IMR-90 (cell line): Measurements from ENCODE around the gene ALB. TPM values are rescaled to one million over a fixed set of nuclear protein-coding genes. Genes with fewer than 3 reads are reported as not detected.

ENCODE experiments used
- ATAC-seq: fragments of 200-7000 bp; cut with Tn5 transposase; 2 replicates; pipeline ENCODE4 v1.9.1; 2020; ENCODE audit warnings: low read depth, mild to moderate bottlenecking, moderate library complexity
- BruUV-seq: library from RNA; stranded (reverse); fragments of 400-500 nt; replicated peaks from 2 replicates; lab custom pipeline; 2021; lab: Mats Ljungman, UMichigan
- CTCF ChIA-PET: fragments of 300-600 bp; formaldehyde crosslinking; extraction: SDS; loops from one replicate; lab custom pipeline; 2021; ENCODE audit warnings: antibody characterized with exemption; lab: Yijun Ruan, JAX
- POLR2A ChIA-PET: fragments of 300-600 bp; sonication (Branson Sonifier 250); formaldehyde crosslinking; loops from one replicate; lab custom pipeline; 2022; ENCODE audit warnings: antibody characterized with exemption; ENCODE audit not compliant: unreplicated experiment; lab: Charles Lee
- DNase-seq: peaks from one replicate; pipeline ENCODE4 v3.0.0; 2013
- H2AFZ ChIP-seq: replicated peaks from 2 replicates; pipeline ENCODE3; 2013; ENCODE audit warnings: low read length, mild to moderate bottlenecking; ENCODE audit not compliant: poor library complexity
- H2AK5ac ChIP-seq: 2 replicates; pipeline ENCODE4 v1.6.1; 2013; ENCODE audit warnings: low read depth, low read length, inconsistent platforms
- H2AK9ac ChIP-seq: replicated peaks from 2 replicates; pipeline ENCODE3; 2013; ENCODE audit warnings: mild to moderate bottlenecking, low read depth, low read length, moderate library complexity; ENCODE audit not compliant: poor library complexity
- H2BK120ac ChIP-seq: 2 replicates; pipeline ENCODE4 v1.6.1; 2013; ENCODE audit warnings: low read depth, low read length, inconsistent platforms
- H2BK15ac ChIP-seq: 3 replicates; pipeline ENCODE4 v1.6.1; 2013; ENCODE audit warnings: low read depth, low read length, inconsistent platforms
- H2BK20ac ChIP-seq: 2 replicates; pipeline ENCODE4 v1.6.1; 2013; ENCODE audit warnings: low read depth, mild to moderate bottlenecking, inconsistent platforms, low read length, moderate library complexity
- H2BK5ac ChIP-seq: 2 replicates; pipeline ENCODE4 v1.6.1; 2013; ENCODE audit warnings: mild to moderate bottlenecking, low read depth, low read length, inconsistent platforms; ENCODE audit not compliant: poor library complexity, severe bottlenecking
- H3K14ac ChIP-seq: replicated peaks from 2 replicates; pipeline ENCODE4 v1.6.1; 2013; ENCODE audit warnings: low read depth, low read length, inconsistent platforms
- H3K18ac ChIP-seq: 2 replicates; pipeline ENCODE4 v1.6.1; 2013; ENCODE audit warnings: low read depth, low read length, control low read depth
- H3K23ac ChIP-seq: 2 replicates; pipeline ENCODE4 v1.6.1; 2013; ENCODE audit warnings: low read depth, low read length, inconsistent platforms
- H3K27ac ChIP-seq: 2 replicates; pipeline ENCODE4 v1.5.1; 2013; ENCODE audit warnings: mild to moderate bottlenecking, control low read depth, low read length; ENCODE audit not compliant: insufficient read depth
- H3K27me3 ChIP-seq: 2 replicates; pipeline ENCODE4 v1.6.1; 2013; ENCODE audit warnings: low read length; ENCODE audit not compliant: control insufficient read depth, insufficient read depth
- H3K36me3 ChIP-seq: 2 replicates; pipeline ENCODE4 v1.6.1; 2013; ENCODE audit warnings: low read length, mixed read lengths; ENCODE audit not compliant: control insufficient read depth, insufficient read depth
- H3K4ac ChIP-seq: 2 replicates; pipeline ENCODE4 v1.6.1; 2013; ENCODE audit warnings: low read depth, low read length, inconsistent platforms
- H3K4me1 ChIP-seq: 2 replicates; pipeline ENCODE4 v1.6.1; 2013; ENCODE audit warnings: low read length, mixed read lengths; ENCODE audit not compliant: control insufficient read depth, insufficient read depth
- H3K4me2 ChIP-seq: 2 replicates; pipeline ENCODE4 v1.6.1; 2013; ENCODE audit warnings: low read depth, mild to moderate bottlenecking, control low read depth, low read length, moderate library complexity
- H3K4me3 ChIP-seq: 2 replicates; pipeline ENCODE4 v1.5.1; 2013; ENCODE audit warnings: low read depth, mild to moderate bottlenecking, control low read depth, low read length, moderate library complexity; ENCODE audit not compliant: insufficient read depth
- H3K56ac ChIP-seq: 2 replicates; pipeline ENCODE4 v1.6.1; 2013; ENCODE audit warnings: low read length, inconsistent platforms; ENCODE audit not compliant: insufficient read depth; ENCODE audit errors: extremely low read depth
- H3K79me1 ChIP-seq, 2 experiments: 2 replicates each; pipeline ENCODE4 v1.6.1; 2013; ENCODE audit warnings: low read length in 2 of 2, inconsistent platforms in 1 of 2, low read depth in 1 of 2
- H3K9ac ChIP-seq: 2 replicates; pipeline ENCODE4 v1.6.1; 2013; ENCODE audit warnings: low read depth, low read length, control low read depth
- H3K9me1 ChIP-seq: 2 replicates; pipeline ENCODE4 v1.6.1; 2013; ENCODE audit warnings: low read length, inconsistent platforms; ENCODE audit not compliant: insufficient read depth
- H3K9me3 ChIP-seq: 2 replicates; pipeline ENCODE4 v1.6.1; 2013; ENCODE audit warnings: low read length; ENCODE audit not compliant: control insufficient read depth, insufficient read depth
- H4K20me1 ChIP-seq: 2 replicates; pipeline ENCODE4 v1.6.1; 2013; ENCODE audit warnings: low read length, inconsistent platforms; ENCODE audit not compliant: insufficient read depth
- H4K5ac ChIP-seq: 2 replicates; pipeline ENCODE4 v1.6.1; 2013; ENCODE audit warnings: mild to moderate bottlenecking, low read depth, low read length, control low read depth
- H4K8ac ChIP-seq, 2 experiments: 2 replicates each; pipeline ENCODE4 v1.6.1; 2013; ENCODE audit warnings: low read depth in 2 of 2, low read length in 2 of 2, control low read depth in 1 of 2, inconsistent platforms in 1 of 2
- H4K91ac ChIP-seq: 2 replicates; pipeline ENCODE4 v1.6.1; 2013; ENCODE audit warnings: low read depth, low read length, inconsistent platforms; ENCODE audit not compliant: insufficient read depth
- CHD1 ChIP-seq: IDR thresholded peaks from 2 replicates; pipeline ENCODE4 v1.6.1; 2012; ENCODE audit warnings: low read depth, low read length, improper control_type of control experiment
- FOS ChIP-seq: fragments of 150-350 bp; IDR thresholded peaks from 2 replicates; pipeline ENCODE4 v1.6.1; 2016; ENCODE audit warnings: low read depth, low read length
- MAFK ChIP-seq: IDR thresholded peaks from 2 replicates; pipeline ENCODE4 v1.6.1; 2012; ENCODE audit warnings: low read depth, low read length, improper control_type of control experiment
- MXI1 ChIP-seq: IDR thresholded peaks from 2 replicates; pipeline ENCODE4 v1.6.1; 2012; ENCODE audit warnings: low read depth, mild to moderate bottlenecking, low read length, moderate library complexity, borderline replicate concordance
- POLR2A ChIP-seq: IDR thresholded peaks from 2 replicates; pipeline ENCODE4 v1.6.1; 2012; ENCODE audit warnings: mild to moderate bottlenecking, low read depth, low read length
- RCOR1 ChIP-seq: IDR thresholded peaks from 2 replicates; pipeline ENCODE4 v1.6.1; 2012; ENCODE audit warnings: mild to moderate bottlenecking, low read length, improper control_type of control experiment; ENCODE audit not compliant: insufficient replicate concordance
- SMC3 ChIP-seq: fragments of 150-350 bp; IDR thresholded peaks from 2 replicates; pipeline ENCODE4 v1.6.1; 2016; ENCODE audit warnings: low read depth, mild to moderate bottlenecking, antibody characterized with exemption, low read length, moderate library complexity
- WGBS, 2 experiments: methylation state at CpG; one replicate each; pipeline versions ENCODE4 v1.1.5 to v1.1.7; 2013; ENCODE audit warnings: missing lambda C conversion rate in 2 of 2; ENCODE audit not compliant: insufficient read length in 1 of 2; ENCODE audit errors: extremely low coverage in 2 of 2; 5-methylcytosine and 5-hydroxymethylcytosine counted together
- dilution Hi-C: fragments of 300-500 bp; cut with HindIII; formaldehyde crosslinking; loops from one replicate; pipeline ENCODE4 v1.14.3; 2018; ENCODE audit warnings: low sequenced_read_pairs; ENCODE audit not compliant: unreplicated experiment
- in situ Hi-C: fragments of 300-500 bp; cut with MboI; formaldehyde crosslinking; loops from 3 replicates; pipeline ENCODE4 v1.14.3; 2019; ENCODE audit warnings: low sequenced_read_pairs, inconsistent platforms, mixed read lengths
- intact Hi-C: fragments of 100-400 bp; cut with micrococcal nuclease; formaldehyde crosslinking; loops from 2 replicates; pipeline ENCODE4 v1.10.0; 2022
- polyA plus RNA-seq, 3 experiments: library from polyadenylated mRNA; depleted of rRNA; stranded (reverse); fragments of >200 nt; gene quantifications; 2 replicates each; pipeline ENCODE4 v1.2.3, GENCODE V29; 2012; ENCODE audit warnings: low replicate concordance in 1 of 3
- total RNA-seq: library from RNA; depleted of rRNA; stranded (reverse); fragments of >200 nt; gene quantifications from 2 replicates; pipeline ENCODE4 v1.2.3, GENCODE V29; 2012
- TF ChIP-seq, protein P1 (sequence below): fragments of 150-350 bp; IDR thresholded peaks from 2 replicates; pipeline ENCODE4 v1.6.1; 2017; ENCODE audit warnings: mild to moderate bottlenecking, antibody characterized with exemption, low read length, low read depth
- TF ChIP-seq, protein P2 (sequence below): fragments of 150-350 bp; IDR thresholded peaks from 2 replicates; pipeline ENCODE4 v1.6.1; 2016; ENCODE audit warnings: low read depth, mild to moderate bottlenecking, low read length, moderate library complexity, borderline replicate concordance
- TF ChIP-seq, protein P3 (sequence below): conservative IDR thresholded peaks from 2 replicates; pipeline ENCODE4 v1.5.1; 2012; ENCODE audit warnings: mild to moderate bottlenecking, low read depth, low read length, improper control_type of control experiment

ALB gene
- total and polyA plus RNA-seq, 2 of the 4 experiments (the other 2 are of a cell fraction): not detected

DNA sequence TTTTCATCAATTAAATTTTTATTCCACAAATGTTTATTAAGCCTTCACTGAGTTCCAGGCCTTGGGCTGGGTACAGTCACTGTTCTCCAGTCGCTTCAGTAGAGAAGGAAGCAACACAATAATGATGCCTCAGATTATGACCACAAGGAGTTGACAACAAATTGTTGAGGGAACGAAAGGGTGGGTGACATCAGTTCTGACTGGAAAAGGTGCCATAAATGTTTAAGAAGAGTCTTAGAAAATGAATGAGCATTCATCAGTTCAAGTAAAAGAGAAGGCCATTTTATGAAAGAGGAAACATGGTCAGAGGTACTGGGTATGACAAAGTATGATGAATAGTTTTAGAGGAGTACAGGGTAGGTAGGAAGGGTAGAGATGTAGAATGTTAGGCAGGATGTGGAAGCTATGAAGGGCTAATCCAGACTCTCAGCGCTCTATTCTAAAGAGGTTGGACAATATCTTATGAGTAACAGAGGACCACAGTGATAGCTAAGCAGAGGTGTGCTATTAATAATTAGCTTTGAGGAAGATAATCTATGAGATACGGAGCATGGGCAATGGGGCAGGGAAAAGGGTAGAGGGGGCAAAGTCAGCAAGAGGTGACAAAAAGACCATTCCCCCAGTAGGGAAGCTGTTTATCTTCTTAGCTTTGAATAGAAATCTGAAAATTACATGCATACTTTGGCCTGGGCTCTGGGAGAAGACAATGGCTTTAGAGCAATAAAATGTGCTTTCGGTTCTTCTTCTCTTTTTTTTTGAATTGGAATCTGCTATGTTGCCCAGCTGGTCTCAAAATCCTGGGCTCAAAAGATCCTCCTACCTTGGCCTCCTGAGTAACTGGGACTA is 52.3 kb downstream of the ALB start:
- dilution Hi-C loops: no loop called here
- no peak overlapping the region for H3K4ac ChIP-seq
- no peak overlapping the region for H4K5ac ChIP-seq
- H3K27ac ChIP-seq: no peak overlapping the region
- H2BK20ac ChIP-seq: no peak overlapping the region
- intact Hi-C loops: no loop called here
- CTCF ChIA-PET: interaction anchor here (0.6 to 1.3 kb wide), 2 partner anchors 10 to 806 kb away, joined by 3 to 6 read pairs; no protein-coding TSS in a partner anchor
- no peak overlapping the region for H4K8ac ChIP-seq
- no peak overlapping the region for H3K14ac ChIP-seq
- ATAC-seq: no peak
- H2AK9ac ChIP-seq: no peak overlapping the region
- no TSS peak for BruUV-seq
- H3K9me3 ChIP-seq: no peaks in the 10 kb centered on the region
- no peak overlapping the region for H2BK5ac ChIP-seq
- POLR2A ChIA-PET: no interaction called here
- TF ChIP-seq, protein P1, sequence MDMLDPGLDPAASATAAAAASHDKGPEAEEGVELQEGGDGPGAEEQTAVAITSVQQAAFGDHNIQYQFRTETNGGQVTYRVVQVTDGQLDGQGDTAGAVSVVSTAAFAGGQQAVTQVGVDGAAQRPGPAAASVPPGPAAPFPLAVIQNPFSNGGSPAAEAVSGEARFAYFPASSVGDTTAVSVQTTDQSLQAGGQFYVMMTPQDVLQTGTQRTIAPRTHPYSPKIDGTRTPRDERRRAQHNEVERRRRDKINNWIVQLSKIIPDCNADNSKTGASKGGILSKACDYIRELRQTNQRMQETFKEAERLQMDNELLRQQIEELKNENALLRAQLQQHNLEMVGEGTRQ: no peak
- no peak for TF ChIP-seq FOS
- no peak for TF ChIP-seq POLR2A
- no peak for TF ChIP-seq MAFK
- no peak for TF ChIP-seq SMC3
- TF ChIP-seq, protein P2, sequence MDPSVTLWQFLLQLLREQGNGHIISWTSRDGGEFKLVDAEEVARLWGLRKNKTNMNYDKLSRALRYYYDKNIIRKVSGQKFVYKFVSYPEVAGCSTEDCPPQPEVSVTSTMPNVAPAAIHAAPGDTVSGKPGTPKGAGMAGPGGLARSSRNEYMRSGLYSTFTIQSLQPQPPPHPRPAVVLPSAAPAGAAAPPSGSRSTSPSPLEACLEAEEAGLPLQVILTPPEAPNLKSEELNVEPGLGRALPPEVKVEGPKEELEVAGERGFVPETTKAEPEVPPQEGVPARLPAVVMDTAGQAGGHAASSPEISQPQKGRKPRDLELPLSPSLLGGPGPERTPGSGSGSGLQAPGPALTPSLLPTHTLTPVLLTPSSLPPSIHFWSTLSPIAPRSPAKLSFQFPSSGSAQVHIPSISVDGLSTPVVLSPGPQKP: no peak
- TF ChIP-seq MXI1: no peak
- TF ChIP-seq, protein P3, sequence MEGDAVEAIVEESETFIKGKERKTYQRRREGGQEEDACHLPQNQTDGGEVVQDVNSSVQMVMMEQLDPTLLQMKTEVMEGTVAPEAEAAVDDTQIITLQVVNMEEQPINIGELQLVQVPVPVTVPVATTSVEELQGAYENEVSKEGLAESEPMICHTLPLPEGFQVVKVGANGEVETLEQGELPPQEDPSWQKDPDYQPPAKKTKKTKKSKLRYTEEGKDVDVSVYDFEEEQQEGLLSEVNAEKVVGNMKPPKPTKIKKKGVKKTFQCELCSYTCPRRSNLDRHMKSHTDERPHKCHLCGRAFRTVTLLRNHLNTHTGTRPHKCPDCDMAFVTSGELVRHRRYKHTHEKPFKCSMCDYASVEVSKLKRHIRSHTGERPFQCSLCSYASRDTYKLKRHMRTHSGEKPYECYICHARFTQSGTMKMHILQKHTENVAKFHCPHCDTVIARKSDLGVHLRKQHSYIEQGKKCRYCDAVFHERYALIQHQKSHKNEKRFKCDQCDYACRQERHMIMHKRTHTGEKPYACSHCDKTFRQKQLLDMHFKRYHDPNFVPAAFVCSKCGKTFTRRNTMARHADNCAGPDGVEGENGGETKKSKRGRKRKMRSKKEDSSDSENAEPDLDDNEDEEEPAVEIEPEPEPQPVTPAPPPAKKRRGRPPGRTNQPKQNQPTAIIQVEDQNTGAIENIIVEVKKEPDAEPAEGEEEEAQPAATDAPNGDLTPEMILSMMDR: no peak
- TF ChIP-seq RCOR1: no peak
- TF ChIP-seq CHD1: no peak
- H3K23ac ChIP-seq: no peak overlapping the region
- H3K79me1 ChIP-seq: no peaks in the 10 kb centered on the region
- no peaks in the 10 kb centered on the region for H4K20me1 ChIP-seq
- H2BK15ac ChIP-seq: no peak overlapping the region
- no peaks in the 10 kb centered on the region for H3K9me1 ChIP-seq
- no peak overlapping the region for H4K91ac ChIP-seq
- H2BK120ac ChIP-seq: no peak overlapping the region
- no peaks in the 10 kb centered on the region for H3K4me1 ChIP-seq
- WGBS, 2 experiments: 65% methylated on average over 2 of the region's 5 CpGs; no CpG with 5 or more reads in 1 of the 2 experiments
- DNase-seq: no peak
- no peak overlapping the region for H3K56ac ChIP-seq
- H3K4me2 ChIP-seq: no peak overlapping the region
- H3K27me3 ChIP-seq: no peaks in the 10 kb centered on the region; the same call in 1 of the 2 replicates
- no peak overlapping the region for H2AFZ ChIP-seq
- no peaks in the 10 kb centered on the region for H3K36me3 ChIP-seq
- H3K18ac ChIP-seq: no peak overlapping the region
- in situ Hi-C loops: no loop called here
- H2AK5ac ChIP-seq: no peak overlapping the region
- no peak overlapping the region for H3K9ac ChIP-seq
- H3K4me3 ChIP-seq: no peak overlapping the region
